ENCODE data around the gene RAP1GAP2.

The RAP1GAP2 gene

GRCh38 chr17:2948721-2949468 lies 152.7 kb downstream of the RAP1GAP2 start:
- DNase-seq = no peak

GRCh38 chr17:2949469-2950044 lies 153.3 kb downstream of the RAP1GAP2 start:
- peak; percentile 39 for DNase-seq

- DNase-seq = no peak
Observed at GRCh38 chr17:2950846-2951245, 154.6 kb downstream of the RAP1GAP2 start.

- no peak for DNase-seq
Observed at GRCh38 chr17:2952174-2952845, 156.1 kb downstream of the RAP1GAP2 start.

- peak; percentile 96 for DNase-seq
Observed at GRCh38 chr17:2954898-2955445, 158.7 kb downstream of the RAP1GAP2 start.

- DNase-seq = no peak
Observed at GRCh38 chr17:2955931-2956582, 159.8 kb downstream of the RAP1GAP2 start.

- DNase-seq = peak; percentile 35
Observed at GRCh38 chr17:2957631-2958286, 161.5 kb downstream of the RAP1GAP2 start.

GRCh38 chr17:2958706-2959222 lies 162.5 kb downstream of the RAP1GAP2 start:
- DNase-seq = no peak

GRCh38 chr17:2959371-2960130 lies 163.3 kb downstream of the RAP1GAP2 start:
- DNase-seq = no peak

- no peak for DNase-seq
Observed at GRCh38 chr17:2961446-2961845, 165.2 kb downstream of the RAP1GAP2 start.

- DNase-seq = no peak
Observed at GRCh38 chr17:2962236-2962635, 166.0 kb downstream of the RAP1GAP2 start.

GRCh38 chr17:2962729-2963128 lies 166.5 kb downstream of the RAP1GAP2 start:
- no peak for DNase-seq

- no peak for DNase-seq
Observed at GRCh38 chr17:2963332-2964027, 167.2 kb downstream of the RAP1GAP2 start.

GRCh38 chr17:2964028-2964356 lies 167.8 kb downstream of the RAP1GAP2 start:
- no peak for DNase-seq

GRCh38 chr17:2964370-2964769 lies 168.1 kb downstream of the RAP1GAP2 start:
- DNase-seq = no peak

GRCh38 chr17:2964831-2965230 lies 168.6 kb downstream of the RAP1GAP2 start:
- no peak for DNase-seq

GRCh38 chr17:2965621-2966595 lies 169.7 kb downstream of the RAP1GAP2 start:
- DNase-seq = peak; percentile 60

- DNase-seq = no peak
Observed at GRCh38 chr17:2967515-2967914, 171.3 kb downstream of the RAP1GAP2 start.

- DNase-seq = no peak
Observed at GRCh38 chr17:2971851-2972250, 175.6 kb downstream of the RAP1GAP2 start.

GRCh38 chr17:2972749-2973148 lies 176.5 kb downstream of the RAP1GAP2 start:
- no peak for DNase-seq

Measured in fibroblast of skin of scalp (primary cell).